NCI-H748 (cell line): ENCODE data around the gene ASB4.
A peak's percentile ranks its signal among the peaks of the same experiment; 100 is the strongest.
"Not testable (repeated sequence)": the region's sequence is repeated elsewhere in the genome, so short reads cannot be mapped to it uniquely, and the experiment has no call there.

Experiments used
- DNase-seq: peaks from one replicate; lab custom pipeline; 2025; ENCODE audit not compliant: unreplicated experiment; lab: John Stamatoyannopoulos, UW

ASB4 gene

GRCh38 chr7:95485391-95486123 lies at the start of gene ASB4:
Gene ASB4 (plus strand): TSS chr7:95485943. CDS start chr7:95485972, 29 bp downstream.
- DNase-seq: no peak

DNA sequence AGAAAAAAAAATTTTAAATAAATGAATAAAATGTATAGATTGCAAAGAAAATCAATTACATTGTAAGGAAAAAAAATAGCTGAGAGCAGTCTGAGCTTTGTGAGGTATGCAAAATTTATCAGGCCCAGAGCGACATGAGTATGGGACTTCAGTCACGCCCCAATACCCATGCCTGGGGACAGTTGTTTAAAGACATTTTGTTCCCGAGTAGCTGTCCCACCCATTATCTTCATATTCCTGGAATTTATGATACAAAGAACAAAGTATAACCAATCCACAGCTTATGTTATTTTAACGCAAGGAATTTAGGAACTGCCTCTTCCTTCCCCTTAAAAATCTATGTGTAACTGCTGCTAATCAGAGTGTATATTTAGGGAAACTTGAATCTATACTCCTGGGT lies 49.3 kb upstream of the ASB4 start:
- DNase-seq: no peak

DNA sequence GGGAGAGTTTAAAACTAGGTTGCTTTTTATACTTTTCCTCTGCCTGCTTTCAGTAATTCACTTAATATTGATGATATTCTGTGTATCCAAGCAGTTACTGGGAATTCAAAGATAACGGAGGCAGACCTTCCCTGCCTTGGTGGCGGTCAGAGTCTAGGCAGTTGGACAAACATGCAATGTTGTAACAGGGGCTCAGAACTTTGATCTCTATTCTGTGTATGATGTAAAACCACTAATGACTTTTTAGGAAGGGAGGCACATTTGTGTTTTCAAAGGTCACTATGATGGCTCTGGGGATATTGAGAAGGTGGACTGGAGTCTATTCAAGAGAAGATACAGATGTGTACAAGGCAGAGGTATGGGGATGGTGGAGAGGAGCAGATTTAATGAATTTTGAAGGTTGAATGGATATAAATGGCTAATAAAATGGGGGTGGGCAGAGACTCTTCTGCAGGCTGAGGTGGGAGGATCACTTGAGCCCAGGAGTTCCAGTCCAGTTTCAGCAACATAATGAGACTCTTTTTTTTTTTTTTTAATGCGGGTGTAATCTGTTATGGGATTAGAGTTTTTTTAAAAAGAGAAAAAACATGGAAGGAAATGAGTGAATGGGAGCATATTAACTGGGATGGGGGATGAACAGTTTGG lies 45.2 kb upstream of the ASB4 start:
- no peak for DNase-seq

GRCh38 chr7:95441042-95441823 lies 44.5 kb upstream of the ASB4 start:
- no peak for DNase-seq

- DNase-seq: no peak
Measured at GRCh38 chr7:95444796-95445195, 40.9 kb upstream of the ASB4 start.

- no peak for DNase-seq
Measured at GRCh38 chr7:95446618-95447017, 39.1 kb upstream of the ASB4 start.

GRCh38 chr7:95454438-95455045 lies 31.2 kb upstream of the ASB4 start:
- no peak for DNase-seq

GRCh38 chr7:95457947-95458346 lies 27.8 kb upstream of the ASB4 start:
- no peak for DNase-seq

DNA sequence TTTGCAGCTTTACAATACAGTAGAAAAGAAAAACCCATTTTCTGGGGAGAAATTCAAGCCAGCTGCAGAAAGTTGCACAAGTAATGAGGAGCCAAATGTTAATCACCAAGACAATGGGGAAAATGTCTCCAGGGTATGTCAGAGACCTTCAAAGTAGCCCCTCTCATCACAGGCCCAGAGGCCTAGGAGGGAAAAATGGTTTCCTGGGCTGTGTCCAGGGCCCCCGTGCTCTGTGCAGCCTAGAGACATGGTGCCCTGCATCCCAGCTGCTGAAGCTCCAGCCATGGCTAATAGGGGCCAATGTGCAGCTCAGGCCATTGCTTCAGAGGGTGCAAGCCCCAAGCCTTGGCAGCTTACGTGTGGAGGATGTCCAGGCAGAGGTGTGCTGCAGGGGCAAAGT lies 25.1 kb upstream of the ASB4 start:
- not testable (repeated sequence) for DNase-seq

- no peak for DNase-seq
Measured at GRCh38 chr7:95467912-95468607, 17.7 kb upstream of the ASB4 start.

GRCh38 chr7:95469187-95469586 lies 16.6 kb upstream of the ASB4 start:
- DNase-seq: peak; percentile 59

DNA sequence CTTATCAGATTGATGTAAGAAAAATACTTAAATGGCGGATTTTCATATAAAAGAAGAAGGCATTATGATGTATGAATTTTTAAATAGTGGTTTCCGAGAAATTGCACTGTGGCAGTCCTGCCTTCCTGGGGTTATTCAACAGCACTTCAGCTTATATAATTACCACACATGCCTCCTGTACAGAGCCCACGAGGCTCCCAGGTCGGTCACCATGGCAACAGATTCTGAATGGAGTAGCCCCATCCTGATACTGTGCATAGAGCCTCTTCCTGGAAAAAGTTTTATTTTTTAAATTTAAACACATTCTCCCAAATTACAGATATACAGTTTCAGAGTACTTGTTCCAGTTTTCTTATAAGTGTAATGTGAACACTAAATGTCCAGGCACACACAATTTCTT lies 15.9 kb upstream of the ASB4 start:
- DNase-seq: peak; percentile 99

DNA sequence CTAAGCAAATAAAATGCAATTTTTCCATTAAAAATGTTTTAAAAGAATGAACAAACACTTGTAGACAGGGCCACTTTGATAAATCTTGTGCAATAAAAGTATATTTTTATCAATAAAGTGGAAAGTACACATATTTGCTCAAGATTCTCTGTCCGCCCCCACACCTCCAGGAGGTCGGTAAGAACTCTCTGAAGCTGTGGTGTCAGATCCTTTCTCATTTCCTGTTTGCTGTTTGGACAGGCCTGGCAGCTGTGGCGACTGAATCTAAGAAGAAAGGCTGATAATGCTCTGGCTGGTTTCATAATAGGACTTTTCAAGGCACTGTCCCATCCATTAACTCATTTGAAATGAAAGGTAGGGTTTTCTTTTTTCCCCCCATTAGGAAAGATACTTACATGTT lies 15.3 kb upstream of the ASB4 start:
- peak; percentile 92 for DNase-seq

GRCh38 chr7:95471071-95471470 lies 14.7 kb upstream of the ASB4 start:
- DNase-seq: peak; percentile 64

DNA sequence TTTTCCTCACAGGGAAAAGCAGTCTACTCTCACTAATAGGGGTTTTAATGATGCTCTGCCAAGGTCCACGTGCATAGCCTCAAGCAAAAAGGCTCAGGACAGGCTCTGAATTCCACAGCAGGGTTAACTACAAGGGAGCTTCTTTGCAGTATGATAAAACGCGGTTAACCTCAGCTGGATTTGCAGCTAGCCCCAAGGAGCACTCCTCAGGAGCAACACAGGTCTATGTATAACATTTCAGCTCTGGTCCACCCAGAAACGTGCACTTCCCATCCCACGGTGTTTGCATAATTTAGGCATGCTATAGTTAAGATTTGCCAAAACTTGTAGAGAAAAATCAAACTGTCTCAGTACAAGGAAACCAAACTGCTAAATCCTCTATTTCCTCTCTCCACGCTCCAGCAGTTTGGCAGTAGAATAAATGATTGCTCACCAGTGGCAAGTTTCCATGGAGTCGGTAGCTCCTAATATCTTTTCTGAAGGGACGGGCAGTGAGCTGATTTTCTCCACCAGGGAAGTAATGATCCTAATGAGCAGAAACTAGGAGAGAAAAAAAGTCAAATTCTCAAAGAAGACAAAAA lies 13.1 kb upstream of the ASB4 start:
- peak; percentile 60 for DNase-seq

DNA sequence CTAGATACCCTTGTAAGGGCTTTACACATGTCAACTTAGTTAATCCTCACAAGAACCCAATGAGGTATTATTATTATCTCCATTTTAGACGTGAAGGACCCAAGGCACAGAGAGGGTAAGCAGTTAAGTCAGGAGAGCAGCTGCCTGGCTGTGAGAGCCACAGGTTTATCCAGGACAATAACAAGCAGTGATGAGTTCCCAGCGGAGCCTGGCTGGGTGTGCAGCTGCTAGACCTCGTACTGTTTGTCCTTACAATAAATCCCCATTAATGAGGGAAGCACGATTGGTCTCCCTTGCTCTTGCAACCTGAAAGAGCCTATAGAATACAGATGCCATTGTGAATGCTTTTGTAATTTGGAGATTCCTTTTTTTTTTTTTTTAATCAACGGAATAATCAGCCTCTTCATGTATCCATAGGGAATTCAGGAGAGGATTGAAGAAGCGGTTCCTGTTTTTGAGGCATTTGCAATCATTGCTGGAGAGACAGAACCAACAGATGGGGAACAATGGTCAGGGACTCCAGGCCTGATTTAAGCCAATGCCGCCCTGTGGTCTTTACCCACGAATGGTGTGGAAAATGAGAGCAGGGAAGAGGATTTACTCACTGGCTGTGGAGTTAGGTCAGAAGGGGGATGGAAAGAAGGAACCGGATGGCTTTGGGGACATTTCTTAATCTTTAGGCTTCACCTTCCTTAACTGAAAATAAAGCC lies 12.3 kb upstream of the ASB4 start:
- peak; percentile 97 for DNase-seq

DNA sequence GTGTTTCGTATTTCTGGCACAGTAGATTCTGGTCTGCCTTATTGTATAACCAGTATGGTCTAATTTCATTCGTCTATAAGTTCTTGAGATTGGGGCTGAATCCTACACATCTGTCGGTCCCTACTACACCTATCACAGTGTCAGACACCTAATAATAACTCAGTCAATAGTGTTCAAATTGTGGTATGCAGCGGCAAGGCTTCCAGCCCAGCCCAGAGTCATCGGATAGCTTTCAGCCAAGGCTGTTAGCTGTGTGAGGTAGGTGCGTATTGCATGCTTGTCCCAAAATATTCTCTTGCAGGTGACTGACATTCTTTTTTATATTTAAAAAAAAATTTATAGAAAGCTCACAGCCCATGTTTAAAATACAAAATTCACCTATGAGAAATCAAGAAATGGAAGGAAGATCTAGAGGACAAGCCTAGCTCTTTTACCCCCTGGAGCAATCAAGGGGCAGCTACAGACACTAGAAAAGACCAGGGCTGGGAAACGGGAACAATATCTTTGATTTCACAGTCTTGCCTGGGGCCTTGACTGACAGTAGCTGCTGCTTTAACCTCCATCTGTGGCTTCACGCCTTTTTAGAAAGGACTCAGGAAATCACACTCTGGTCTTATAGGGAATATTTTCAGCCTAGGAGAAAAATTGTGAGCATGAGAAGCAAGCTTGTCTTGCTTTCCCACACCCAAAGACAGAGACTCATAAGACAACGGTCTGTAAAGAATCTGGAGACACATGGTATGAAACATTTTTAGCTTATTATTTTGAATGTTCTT lies 9.5 kb upstream of the ASB4 start:
- DNase-seq: peak; percentile 54

DNA sequence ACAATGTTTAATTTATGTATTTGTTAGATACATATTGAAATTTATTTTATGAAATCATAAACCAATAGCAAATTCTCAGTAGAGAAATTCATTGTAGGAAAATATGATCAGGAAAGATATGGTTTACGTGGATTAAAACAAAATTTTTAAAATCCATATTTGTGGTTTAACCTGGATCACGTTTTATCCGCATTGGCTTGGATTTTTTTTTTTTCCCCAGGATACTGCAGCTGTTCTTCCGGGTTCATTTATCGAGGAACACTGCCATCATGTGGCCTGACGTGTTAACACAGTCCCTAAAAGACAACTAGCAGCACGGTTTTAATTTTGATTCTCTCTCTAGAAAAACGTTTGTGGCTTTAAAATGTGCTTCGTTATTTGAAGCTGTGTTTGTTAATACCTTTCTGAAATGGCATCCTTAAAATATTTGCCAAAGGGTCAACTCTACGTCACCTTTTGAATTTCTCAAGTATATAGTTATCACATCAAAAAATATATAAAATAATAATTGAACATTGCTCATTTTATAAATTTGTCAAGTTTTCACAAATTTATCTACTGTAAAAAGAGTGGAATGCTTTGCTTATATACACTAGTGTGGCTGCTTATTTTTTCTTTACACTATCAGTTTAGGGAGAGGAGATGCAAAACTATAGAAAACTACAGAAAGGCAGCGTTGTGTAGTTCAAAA lies 8.7 kb upstream of the ASB4 start:
- peak; percentile 89 for DNase-seq
